Measurements from ENCODE around the gene NCS1. TPM values are rescaled to one million over a fixed set of nuclear protein-coding genes. Genes with fewer than 3 reads are reported as not detected.

Gene NCS1
- total and polyA plus RNA-seq, 2 donors (not counting 1 experiment from before 2014, with no cell fraction given) = 44.9 to 52.0 TPM

GRCh38 chr9:130204959-130205358 is 32.8 kb downstream of the NCS1 start:
- Histone ChIP-seq H3K4me1 (ENCODE audit: control insufficient read depth, extremely low read depth, insufficient read depth, low read length) (peaks cover 7% of the 10 kb centered on the region), H3K27me3 (ENCODE audit: control insufficient read depth, insufficient read depth, low read length) (no peaks in the 10 kb centered on the region), H3K9ac (ENCODE audit: insufficient read depth, low read length) (no peak overlapping the region), H3K4me2 (ENCODE audit: extremely low read depth, insufficient read depth, low read length) (no peak overlapping the region), H3K27ac (ENCODE audit: insufficient read depth, low read length) (no peak overlapping the region), H3K79me2 (ENCODE audit: control insufficient read depth, insufficient read depth, low read length) (peaks cover 3% of the 10 kb centered on the region), H3K4me3 (replicated peaks in 1 of 4; ENCODE audit: control extremely low read depth in 1 of 4, insufficient read depth in 1 of 4, low read depth in 3 of 4, low read length in 4 of 4) (no peak overlapping the region), H4K20me1 (ENCODE audit: control insufficient read depth, extremely low read depth, insufficient read depth, low read length) (no peaks in the 10 kb centered on the region), H2AFZ (ENCODE audit: low read length) (no peak overlapping the region), H3K36me3 (ENCODE audit: control insufficient read depth, insufficient read depth, low read length) (no peaks in the 10 kb centered on the region), H3K9me3 (ENCODE audit: control insufficient read depth, insufficient read depth, low read depth, low read length) (no peaks in the 10 kb centered on the region)
- no peak for TF ChIP-seq EZH2 (IDR thresholded peaks at IDR 0.05; ENCODE audit: low read length, missing control alignments)
- TF ChIP-seq CTCF (conservative IDR thresholded peaks at IDR 0.05 in 1 of 2, IDR thresholded peaks at IDR 0.05 in 1 of 2; ENCODE audit: low read depth in 1 of 2, low read length in 2 of 2) = no peak
- DNase-seq (ENCODE audit: low read depth in 2 of 2) = no peak

- no peak overlapping the region for H3K9ac ChIP-seq (ENCODE audit: insufficient read depth, low read length)
- no peaks in the 10 kb centered on the region for H3K27me3 ChIP-seq (ENCODE audit: control insufficient read depth, insufficient read depth, low read length)
- TF ChIP-seq CTCF (conservative IDR thresholded peaks at IDR 0.05 in 1 of 2, IDR thresholded peaks at IDR 0.05 in 1 of 2; ENCODE audit: low read depth in 1 of 2, low read length in 2 of 2) = no peak
- TF ChIP-seq EZH2 (IDR thresholded peaks at IDR 0.05; ENCODE audit: low read length, missing control alignments) = no peak
- H3K36me3 ChIP-seq (ENCODE audit: control insufficient read depth, insufficient read depth, low read length) = no peaks in the 10 kb centered on the region
- no peaks in the 10 kb centered on the region for H3K9me3 ChIP-seq (ENCODE audit: control insufficient read depth, insufficient read depth, low read depth, low read length)
- DNase-seq (ENCODE audit: low read depth in 2 of 2) = no peak
- no peak overlapping the region for H3K4me3 ChIP-seq (replicated peaks in 1 of 4; ENCODE audit: control extremely low read depth in 1 of 4, insufficient read depth in 1 of 4, low read depth in 3 of 4, low read length in 4 of 4)
- H3K27ac ChIP-seq (ENCODE audit: insufficient read depth, low read length) = no peak overlapping the region
- H3K4me1 ChIP-seq (ENCODE audit: control insufficient read depth, extremely low read depth, insufficient read depth, low read length) = no peaks in the 10 kb centered on the region
- no peaks in the 10 kb centered on the region for H3K79me2 ChIP-seq (ENCODE audit: control insufficient read depth, insufficient read depth, low read length)
- no peak overlapping the region for H3K4me2 ChIP-seq (ENCODE audit: extremely low read depth, insufficient read depth, low read length)
- H4K20me1 ChIP-seq (ENCODE audit: control insufficient read depth, extremely low read depth, insufficient read depth, low read length) = no peaks in the 10 kb centered on the region
- H2AFZ ChIP-seq (ENCODE audit: low read length) = no peak overlapping the region
Measured at GRCh38 chr9:130205912-130206311, 33.7 kb downstream of the NCS1 start.

- no peaks in the 10 kb centered on the region for H3K9me3 ChIP-seq (ENCODE audit: control insufficient read depth, insufficient read depth, low read depth, low read length)
- H3K4me1 ChIP-seq (ENCODE audit: control insufficient read depth, extremely low read depth, insufficient read depth, low read length) = no peaks in the 10 kb centered on the region
- no peak overlapping the region for H2AFZ ChIP-seq (ENCODE audit: low read length)
- no peak overlapping the region for H3K9ac ChIP-seq (ENCODE audit: insufficient read depth, low read length)
- peaks cover 2% of the 10 kb centered on the region for H3K79me2 ChIP-seq (ENCODE audit: control insufficient read depth, insufficient read depth, low read length)
- H3K27me3 ChIP-seq (ENCODE audit: control insufficient read depth, insufficient read depth, low read length) = no peaks in the 10 kb centered on the region
- H3K4me2 ChIP-seq (ENCODE audit: extremely low read depth, insufficient read depth, low read length) = no peak overlapping the region
- DNase-seq (ENCODE audit: low read depth in 2 of 2) = no peak
- H3K27ac ChIP-seq (ENCODE audit: insufficient read depth, low read length) = no peak overlapping the region
- no peaks in the 10 kb centered on the region for H4K20me1 ChIP-seq (ENCODE audit: control insufficient read depth, extremely low read depth, insufficient read depth, low read length)
- TF ChIP-seq CTCF (conservative IDR thresholded peaks at IDR 0.05 in 1 of 2, IDR thresholded peaks at IDR 0.05 in 1 of 2; ENCODE audit: low read depth in 1 of 2, low read length in 2 of 2) (no peak), EZH2 (IDR thresholded peaks at IDR 0.05; ENCODE audit: low read length, missing control alignments) (no peak)
- no peak overlapping the region for H3K4me3 ChIP-seq (replicated peaks in 1 of 4; ENCODE audit: control extremely low read depth in 1 of 4, insufficient read depth in 1 of 4, low read depth in 3 of 4, low read length in 4 of 4)
- H3K36me3 ChIP-seq (ENCODE audit: control insufficient read depth, insufficient read depth, low read length) = no peaks in the 10 kb centered on the region
Measured at GRCh38 chr9:130206579-130206978, 34.4 kb downstream of the NCS1 start.

Data from fibroblast of lung (primary cell).